GM23338 (cell line): ENCODE results near the gene RPL26. TPM values are rescaled to one million over a fixed set of nuclear protein-coding genes. Genes with fewer than 3 reads are reported as not detected.

Experiments used
- ATAC-seq: fragments of 200-7000 bp; cut with Tn5 transposase; 3 replicates; pipeline ENCODE4 v1.9.1; 2020
- DNase-seq: peaks from one replicate; pipeline ENCODE4 v3.0.0-alpha.2; 2015; ENCODE audit warnings: low spot score
- H2AFZ ChIP-seq: fragments of 200-600 bp; sonication (generic); 2 replicates; pipeline ENCODE4 v1.8.0; 2016; ENCODE audit warnings: antibody characterized with exemption, mild to moderate bottlenecking, moderate library complexity
- H3F3A ChIP-seq: fragments of 200-600 bp; sonication (generic); replicated peaks from 2 replicates; pipeline ENCODE4 v1.8.0; 2017; ENCODE audit warnings: antibody characterized with exemption, mixed run types, low read depth
- H3K27ac ChIP-seq: fragments of 200-600 bp; sonication (generic); 2 replicates; pipeline ENCODE4 v1.6.1; 2016; ENCODE audit warnings: low read depth
- H3K27me3 ChIP-seq: fragments of 200-600 bp; sonication (generic); 2 replicates; pipeline ENCODE4 v1.8.0; 2016; ENCODE audit warnings: mild to moderate bottlenecking, mixed run types, moderate library complexity; ENCODE audit not compliant: insufficient read depth
- H3K36me3 ChIP-seq: fragments of 200-600 bp; sonication (generic); 2 replicates; pipeline ENCODE4 v1.8.0; 2016; ENCODE audit warnings: mild to moderate bottlenecking; ENCODE audit not compliant: insufficient read depth
- H3K4me1 ChIP-seq: fragments of 200-600 bp; sonication (generic); 2 replicates; pipeline ENCODE4 v1.8.0; 2016; ENCODE audit warnings: mild to moderate bottlenecking, moderate library complexity; ENCODE audit not compliant: insufficient read depth
- H3K4me2 ChIP-seq: fragments of 200-600 bp; sonication (generic); 2 replicates; pipeline ENCODE4 v1.7.1; 2017; ENCODE audit warnings: mixed run types
- H3K4me3 ChIP-seq: fragments of 200-600 bp; sonication (generic); 2 replicates; pipeline ENCODE4 v1.6.1; 2016; ENCODE audit warnings: mixed run types
- H3K79me2 ChIP-seq: fragments of 200-600 bp; sonication (generic); replicated peaks from 2 replicates; pipeline ENCODE4 v1.8.0; 2017; ENCODE audit warnings: mild to moderate bottlenecking; ENCODE audit not compliant: insufficient read depth
- H3K9me2 ChIP-seq: fragments of 200-600 bp; sonication (generic); 2 replicates; pipeline ENCODE4 v1.8.0; 2017; ENCODE audit not compliant: insufficient read depth
- H4K20me1 ChIP-seq: fragments of 200-600 bp; sonication (generic); replicated peaks from 2 replicates; pipeline ENCODE4 v1.8.0; 2017; ENCODE audit warnings: mild to moderate bottlenecking; ENCODE audit not compliant: insufficient read depth
- H3K27ac Mint-ChIP-seq: 2 replicates; pipeline ENCODE4 v1.8.0; 2020; ENCODE audit warnings: inconsistent platforms, mild to moderate bottlenecking, moderate library complexity, mixed read lengths
- H3K27me3 Mint-ChIP-seq: 3 replicates; pipeline ENCODE4 v1.8.0; 2022; ENCODE audit warnings: low read depth, mild to moderate bottlenecking, moderate library complexity, mixed read lengths, inconsistent platforms; ENCODE audit not compliant: insufficient read depth, poor library complexity
- H3K36me3 Mint-ChIP-seq: 3 replicates; pipeline ENCODE4 v1.8.0; 2021; ENCODE audit warnings: low read depth, mild to moderate bottlenecking, inconsistent platforms, moderate library complexity, mixed read lengths
- H3K4me1 Mint-ChIP-seq: 3 replicates; pipeline ENCODE4 v1.8.0; 2020; ENCODE audit warnings: mild to moderate bottlenecking, inconsistent platforms, mixed read lengths
- H3K4me3 Mint-ChIP-seq: 3 replicates; pipeline ENCODE4 v1.8.0; 2021; ENCODE audit warnings: moderate library complexity, mild to moderate bottlenecking, inconsistent platforms, mixed read lengths
- H3K9me3 Mint-ChIP-seq: 3 replicates; pipeline ENCODE4 v1.8.0; 2020; ENCODE audit warnings: moderate library complexity, mild to moderate bottlenecking, inconsistent platforms, mixed read lengths
- EZH2 ChIP-seq: fragments of 200-600 bp; sonication (generic); IDR thresholded peaks from one replicate; pipeline ENCODE4 v1.8.0; 2017; ENCODE audit warnings: antibody characterized with exemption, mild to moderate bottlenecking, low read depth; ENCODE audit not compliant: unreplicated experiment
- EZH2phosphoT487 ChIP-seq: fragments of 200-600 bp; sonication (generic); IDR thresholded peaks from one replicate; pipeline ENCODE4 v1.8.1; 2018; ENCODE audit warnings: antibody characterized with exemption; ENCODE audit not compliant: unreplicated experiment
- NANOG ChIP-seq: IDR thresholded peaks from 2 replicates; pipeline ENCODE4 v1.6.1; 2016; ENCODE audit warnings: antibody characterized with exemption, borderline replicate concordance
- ZNF114 ChIP-seq: fragments of 250-450 bp; sonication (Bioruptor Pico); IDR thresholded peaks from 2 replicates; pipeline ENCODE4 v1.5.0; 2020; ENCODE audit warnings: mild to moderate bottlenecking, moderate library complexity
- ZNF331 ChIP-seq: fragments of 250-450 bp; sonication (Bioruptor Pico); IDR thresholded peaks from 2 replicates; pipeline ENCODE4 v1.5.0; 2020; ENCODE audit warnings: low read depth, mild to moderate bottlenecking, moderate library complexity
- polyA plus RNA-seq: library from polyadenylated mRNA; unstranded; fragments of >200 nt; fragmentation: Nextera tagmentation; extraction: Ambion mirVana; gene quantifications from 2 replicates; pipeline ENCODE4 v1.2.1, GENCODE V29; 2016
- total RNA-seq: library from RNA; depleted of rRNA; stranded (reverse); fragments of >200 nt; shearing (Covaris generic); gene quantifications from 2 replicates; pipeline ENCODE4 v1.2.3, GENCODE V29; 2014
- TF ChIP-seq, protein P1 (sequence below): IDR thresholded peaks from 2 replicates; pipeline ENCODE4 v1.6.1; 2016; ENCODE audit warnings: antibody characterized with exemption
- TF ChIP-seq, protein P2 (sequence below), 2 experiments: fragments of 200-600 bp in 1 of 2; sonication (generic) in 1 of 2; conservative IDR thresholded peaks; 2 replicates each; pipeline versions ENCODE4 v1.5.1 to v1.6.1; 2016 to 2017; ENCODE audit warnings: antibody characterized with exemption in 2 of 2, low read depth in 2 of 2, mild to moderate bottlenecking in 2 of 2, moderate library complexity in 1 of 2

Gene RPL26
- total and polyA plus RNA-seq, 2 experiments from 2014 or later = 2,274 to 3,158 TPM

DNA sequence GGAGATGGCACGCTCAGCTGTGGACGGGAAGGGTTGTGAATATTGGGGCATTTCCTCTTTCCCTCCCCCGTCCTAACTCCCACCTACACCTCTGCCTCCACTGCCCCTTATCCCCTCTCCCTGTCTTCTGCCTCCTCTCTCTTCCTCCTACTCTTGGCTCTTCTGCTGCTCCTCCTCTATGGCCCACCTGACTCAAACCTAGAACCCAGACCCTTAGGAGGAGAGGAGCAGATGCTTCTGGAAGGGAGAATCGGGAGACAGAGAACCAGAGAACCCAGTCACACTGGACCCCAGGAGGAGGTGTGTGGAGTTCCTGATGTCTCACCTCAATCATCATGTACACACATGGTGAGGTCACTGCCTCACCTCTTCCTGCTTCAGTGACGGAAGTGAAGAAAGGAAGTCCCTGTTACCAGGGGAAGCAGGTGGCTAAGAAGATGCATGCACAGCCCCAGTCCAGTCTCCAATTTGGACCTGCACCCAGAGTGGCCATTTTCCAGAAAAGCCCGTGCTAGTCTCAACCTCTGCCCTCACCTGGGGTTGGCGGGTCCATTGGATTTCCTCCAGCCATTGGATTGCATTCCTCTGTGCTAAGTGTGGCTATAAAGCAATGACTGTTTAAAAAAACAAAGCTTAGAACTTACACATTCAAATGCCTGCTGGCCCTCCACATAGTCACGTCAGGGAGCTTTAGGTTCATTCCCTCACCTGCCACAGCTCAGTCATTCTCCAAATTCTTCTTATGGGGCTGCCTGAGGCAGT, 10.7 kb upstream of the RPL26 start:
- Mint-ChIP-seq H3K9me3 (no peaks in the 10 kb centered on the region), H3K27ac (no peak overlapping the region), H3K27me3 (no peaks in the 10 kb centered on the region), H3K4me1 (no peaks in the 10 kb centered on the region), H3K4me3 (no peak overlapping the region), H3K36me3 (no peaks in the 10 kb centered on the region)
- TF ChIP-seq, protein P1, sequence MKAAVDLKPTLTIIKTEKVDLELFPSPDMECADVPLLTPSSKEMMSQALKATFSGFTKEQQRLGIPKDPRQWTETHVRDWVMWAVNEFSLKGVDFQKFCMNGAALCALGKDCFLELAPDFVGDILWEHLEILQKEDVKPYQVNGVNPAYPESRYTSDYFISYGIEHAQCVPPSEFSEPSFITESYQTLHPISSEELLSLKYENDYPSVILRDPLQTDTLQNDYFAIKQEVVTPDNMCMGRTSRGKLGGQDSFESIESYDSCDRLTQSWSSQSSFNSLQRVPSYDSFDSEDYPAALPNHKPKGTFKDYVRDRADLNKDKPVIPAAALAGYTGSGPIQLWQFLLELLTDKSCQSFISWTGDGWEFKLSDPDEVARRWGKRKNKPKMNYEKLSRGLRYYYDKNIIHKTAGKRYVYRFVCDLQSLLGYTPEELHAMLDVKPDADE = no peak
- TF ChIP-seq ZNF114 = no peak
- TF ChIP-seq EZH2phosphoT487 = no peak
- no peak for TF ChIP-seq EZH2
- H3K4me2 ChIP-seq = no peak overlapping the region
- no peak for ATAC-seq
- H3K4me1 ChIP-seq = 0 out of 2 replicates have a peak, but pooled peaks cover 4% of the 10 kb centered on the region
- no peaks in the 10 kb centered on the region for H3K79me2 ChIP-seq
- no peaks in the 10 kb centered on the region for H3K36me3 ChIP-seq
- DNase-seq = no peak
- no peak overlapping the region for H2AFZ ChIP-seq
- H3K27ac ChIP-seq = no peak overlapping the region
- H3K9me2 ChIP-seq = no peaks in the 10 kb centered on the region
- no peaks in the 10 kb centered on the region for H4K20me1 ChIP-seq
- no peaks in the 10 kb centered on the region; the same call in 1 of the 2 replicates for H3F3A ChIP-seq
- H3K4me3 ChIP-seq = no peak overlapping the region
- H3K27me3 ChIP-seq = no peaks in the 10 kb centered on the region

DNA sequence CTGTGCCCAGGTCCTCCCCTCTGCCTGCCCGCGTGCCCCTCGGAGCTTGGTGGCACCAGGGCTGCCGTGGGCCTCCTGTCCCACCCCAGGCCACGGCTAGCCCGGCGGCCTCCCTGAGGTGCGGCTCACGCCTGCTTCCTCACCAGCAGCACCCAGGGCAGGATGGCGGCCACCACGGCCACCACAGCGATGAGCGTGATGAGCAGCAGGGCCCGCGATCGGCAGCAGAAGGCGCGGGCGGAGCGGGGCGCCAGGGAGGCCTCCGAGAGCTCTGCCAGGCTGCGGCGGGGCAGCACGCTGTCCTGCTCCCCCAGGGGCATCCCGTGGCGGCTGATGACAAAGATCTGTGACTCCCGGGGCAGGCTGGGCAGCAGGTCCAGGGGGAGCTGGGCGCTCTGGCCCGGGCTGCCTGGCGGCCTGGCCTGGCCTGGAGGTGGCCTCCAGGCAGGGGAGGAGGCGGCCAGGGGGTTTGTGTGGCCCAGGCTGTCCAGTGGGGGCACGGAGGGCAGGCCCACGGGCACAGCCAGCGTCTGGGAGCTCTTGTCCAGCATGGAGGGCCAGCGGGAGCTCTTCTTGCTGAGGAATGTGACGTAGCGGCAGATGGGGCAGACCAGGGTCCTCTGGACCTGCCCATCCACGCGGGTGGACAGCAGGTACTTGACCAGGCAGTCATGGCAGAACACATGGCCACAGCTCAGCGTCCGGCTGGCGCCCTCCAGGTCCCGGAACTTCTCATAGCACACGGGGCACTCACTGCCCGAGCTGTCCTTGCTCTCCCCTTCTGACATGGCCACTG, 9.9 kb upstream of the RPL26 start:
- H3K4me2 ChIP-seq = no peak overlapping the region

More for the DNA sequence above, 9.9 kb upstream of the RPL26 start:
- Histone ChIP-seq H3K36me3 (no peaks in the 10 kb centered on the region), H3K79me2 (no peaks in the 10 kb centered on the region), H3K9me2 (no peaks in the 10 kb centered on the region), H3K4me1 (0 out of 2 replicates have a peak, but pooled peaks cover 4% of the 10 kb centered on the region), H3K27ac (no peak overlapping the region), H3F3A (no peaks in the 10 kb centered on the region; the same call in 1 of the 2 replicates), H3K27me3 (no peaks in the 10 kb centered on the region), H3K4me3 (no peak overlapping the region), H2AFZ (peak overlapping the region; percentile 59; the same call in 1 of the 2 replicates), H4K20me1 (no peaks in the 10 kb centered on the region)
- Mint-ChIP-seq H3K9me3 (no peaks in the 10 kb centered on the region), H3K27me3 (peaks cover 2% of the 10 kb centered on the region), H3K4me3 (no peak overlapping the region), H3K4me1 (no peaks in the 10 kb centered on the region), H3K36me3 (no peaks in the 10 kb centered on the region), H3K27ac (no peak overlapping the region)
- DNase-seq (no peak), ATAC-seq (no peak; the same call in 2 of the 3 replicates)
- no peak for TF ChIP-seq NANOG
- TF ChIP-seq ZNF331 (CRISPR knock-in tag) = no peak
- TF ChIP-seq, protein P2, sequence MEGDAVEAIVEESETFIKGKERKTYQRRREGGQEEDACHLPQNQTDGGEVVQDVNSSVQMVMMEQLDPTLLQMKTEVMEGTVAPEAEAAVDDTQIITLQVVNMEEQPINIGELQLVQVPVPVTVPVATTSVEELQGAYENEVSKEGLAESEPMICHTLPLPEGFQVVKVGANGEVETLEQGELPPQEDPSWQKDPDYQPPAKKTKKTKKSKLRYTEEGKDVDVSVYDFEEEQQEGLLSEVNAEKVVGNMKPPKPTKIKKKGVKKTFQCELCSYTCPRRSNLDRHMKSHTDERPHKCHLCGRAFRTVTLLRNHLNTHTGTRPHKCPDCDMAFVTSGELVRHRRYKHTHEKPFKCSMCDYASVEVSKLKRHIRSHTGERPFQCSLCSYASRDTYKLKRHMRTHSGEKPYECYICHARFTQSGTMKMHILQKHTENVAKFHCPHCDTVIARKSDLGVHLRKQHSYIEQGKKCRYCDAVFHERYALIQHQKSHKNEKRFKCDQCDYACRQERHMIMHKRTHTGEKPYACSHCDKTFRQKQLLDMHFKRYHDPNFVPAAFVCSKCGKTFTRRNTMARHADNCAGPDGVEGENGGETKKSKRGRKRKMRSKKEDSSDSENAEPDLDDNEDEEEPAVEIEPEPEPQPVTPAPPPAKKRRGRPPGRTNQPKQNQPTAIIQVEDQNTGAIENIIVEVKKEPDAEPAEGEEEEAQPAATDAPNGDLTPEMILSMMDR (conservative IDR thresholded peaks at IDR 0.05; ENCODE audit: low read depth in 2 of 2) = no peak
- TF ChIP-seq ZNF114 = no peak
